ENCODE data around the gene ATG4D. TPM values are rescaled to one million over a fixed set of nuclear protein-coding genes. Genes with fewer than 3 reads are reported as not detected.

Gene ATG4D
- total RNA-seq, 1 donor from 2014 or later, result 34.1 TPM

Other genes with a start within 250 kb of the ATG4D start
- 3.2 and 3.5 TPM in 2 replicates for gene ZGLP1, start 234.1 kb upstream of the ATG4D start, total RNA-seq
- 16.8 and 18.0 TPM in 2 replicates for gene FDX2, start 227.9 kb upstream of the ATG4D start, total RNA-seq
- gene RAVER1, start 210.4 kb upstream of the ATG4D start, total RNA-seq, result 90.3 and 91.1 TPM in 2 replicates
- 115 and 116 TPM in 2 replicates for gene ICAM3, start 204.3 kb upstream of the ATG4D start, total RNA-seq
- 250 TPM in 2 replicates for gene TYK2, start 163.3 kb upstream of the ATG4D start, total RNA-seq
- 285 and 300 TPM in 2 replicates for gene CDC37, start 140.4 kb upstream of the ATG4D start, total RNA-seq
- 105 TPM in 2 replicates for gene PDE4A, start 123.4 kb upstream of the ATG4D start, total RNA-seq
- 75.2 and 76.1 TPM in 2 replicates for gene KEAP1, start 40.5 kb upstream of the ATG4D start, total RNA-seq
- gene S1PR5, start 26.5 kb upstream of the ATG4D start, total RNA-seq, result 0.23 TPM in 1 of 2 replicates, not detected in the other
- gene KRI1, start 22.1 kb downstream of the ATG4D start, total RNA-seq, result 66.7 and 69.5 TPM in 2 replicates
- 45.9 and 46.9 TPM in 2 replicates for gene CDKN2D, start 25.1 kb downstream of the ATG4D start, total RNA-seq
- gene AP1M2, start 43.4 kb downstream of the ATG4D start, total RNA-seq, result not detected in 2 replicates
- 83.0 and 87.4 TPM in 2 replicates for gene SLC44A2, start 81.6 kb downstream of the ATG4D start, total RNA-seq
- 509 and 523 TPM in 2 replicates for gene ILF3, start 110.4 kb downstream of the ATG4D start, total RNA-seq
- gene QTRT1, start 157.5 kb downstream of the ATG4D start, total RNA-seq, result 67.2 and 75.0 TPM in 2 replicates
- gene DNM2, start 174.2 kb downstream of the ATG4D start, total RNA-seq, result 185 and 198 TPM in 2 replicates

Data from activated T-helper 2 cell treated with anti-CD3 and anti-CD28 coated beads, Interferon-gamma antibody, Interleukin-2, Interleukin-4, amounts not matched to agents 10 μg/mL and 5 μg/mL and 100 μg/mL, durations not matched to agents 14 hours and 24 hours and 36 hours (primary cell).